ENCODE data around the gene NMRAL1. TPM values are rescaled to one million over a fixed set of nuclear protein-coding genes. Genes with fewer than 3 reads are reported as not detected.

NMRAL1 gene
- polyA plus RNA-seq (ENCODE audit: low read depth in 6 of 6): 10 to 100 TPM; 18.1 to 50.9 (median 31.6) TPM

- H3K4me1 Mint-ChIP-seq: peaks cover 21 to 53% (median 37%) of the 10 kb centered on the region in 3 donors
- peaks cover 0 to 3% (median 0%) of the 10 kb centered on the region in 7 donors for H3K9me3 Mint-ChIP-seq
- peak; percentile 47 to 49 for ATAC-seq (ENCODE audit: low read depth in 2 of 2)
- DNase-seq: peak; percentile 81
- H3K27me3 Mint-ChIP-seq: no peaks in the 10 kb centered on the region
- peak within 1 kb of the TSS; percentile 82 to 93 (median 88) for H3K4me3 Mint-ChIP-seq
- no peaks in the 10 kb centered on the region for H3K36me3 Mint-ChIP-seq
- peak within 1 kb of the TSS; percentile 49 to 92 (median 78) for H3K27ac Mint-ChIP-seq
Observed at GRCh38 chr16:4474192-4474961, at the start of gene NMRAL1. NMRAL1 (minus strand) TSS chr16:4474625; CDS start chr16:4474132, 493 bp downstream.

- DNase-seq: no peak
- peaks cover 11 to 15% (median 11%) of the 10 kb centered on the region in 3 donors for H3K4me1 Mint-ChIP-seq
Observed at GRCh38 chr16:4523686-4524085, 49.3 kb upstream of the NMRAL1 start.

GRCh38 chr16:4522051-4522581, 47.7 kb upstream of the NMRAL1 start:
- Mint-ChIP-seq H3K36me3 (no peaks in the 10 kb centered on the region), H3K9me3 (no peaks in the 10 kb centered on the region), H3K4me1 (peaks cover 7 to 15% (median 10%) of the 10 kb centered on the region in 3 donors), H3K27me3 (no peaks in the 10 kb centered on the region), H3K4me3 (no peak overlapping the region), H3K27ac (no peak overlapping the region)
- ATAC-seq (ENCODE audit: low read depth in 2 of 2) (no peak), DNase-seq (no peak)

More at GRCh38 chr16:4523686-4524085, 49.3 kb upstream of the NMRAL1 start:
- peak overlapping the region in 1 of 6 donors; percentile 39 for H3K27ac Mint-ChIP-seq
- H3K9me3 Mint-ChIP-seq: peaks cover 0 to 2% (median 0%) of the 10 kb centered on the region in 7 donors
- H3K4me3 Mint-ChIP-seq: no peak overlapping the region
- no peaks in the 10 kb centered on the region for H3K36me3 Mint-ChIP-seq
- H3K27me3 Mint-ChIP-seq: no peaks in the 10 kb centered on the region
- no peak for ATAC-seq (ENCODE audit: low read depth in 2 of 2)

GRCh38 chr16:4520913-4521312, 46.5 kb upstream of the NMRAL1 start:
- ATAC-seq (ENCODE audit: low read depth in 2 of 2): no peak
- no peak overlapping the region for H3K4me3 Mint-ChIP-seq
- DNase-seq: no peak
- H3K27me3 Mint-ChIP-seq: no peaks in the 10 kb centered on the region
- peaks cover 7 to 14% (median 11%) of the 10 kb centered on the region in 3 donors for H3K4me1 Mint-ChIP-seq
- no peaks in the 10 kb centered on the region for H3K36me3 Mint-ChIP-seq
- no peak overlapping the region for H3K27ac Mint-ChIP-seq
- no peaks in the 10 kb centered on the region for H3K9me3 Mint-ChIP-seq

GRCh38 chr16:4519274-4520058, 45.0 kb upstream of the NMRAL1 start:
- DNase-seq: no peak
- Mint-ChIP-seq H3K9me3 (no peaks in the 10 kb centered on the region), H3K27me3 (no peaks in the 10 kb centered on the region), H3K4me1 (peaks cover 21 to 26% (median 25%) of the 10 kb centered on the region in 3 donors), H3K27ac (peak overlapping the region in 1 of 6 donors; percentile 65), H3K36me3 (no peaks in the 10 kb centered on the region), H3K4me3 (no peak overlapping the region)
- ATAC-seq (ENCODE audit: low read depth in 2 of 2): no peak

- H3K4me1 Mint-ChIP-seq: peaks cover 22 to 29% (median 25%) of the 10 kb centered on the region in 3 donors
- H3K36me3 Mint-ChIP-seq: no peaks in the 10 kb centered on the region
Observed at GRCh38 chr16:4517812-4518680, 43.6 kb upstream of the NMRAL1 start.

GRCh38 chr16:4515611-4516233, 41.3 kb upstream of the NMRAL1 start:
- H3K9me3 Mint-ChIP-seq: no peaks in the 10 kb centered on the region
- H3K27ac Mint-ChIP-seq: peak overlapping the region; percentile 67 to 92 (median 86)
- peak overlapping the region; percentile 24 to 82 (median 53) for H3K4me3 Mint-ChIP-seq
- H3K36me3 Mint-ChIP-seq: peaks cover 0 to 5% of the 10 kb centered on the region in 2 donors
- peaks cover 26 to 34% (median 29%) of the 10 kb centered on the region in 3 donors for H3K4me1 Mint-ChIP-seq
- no peaks in the 10 kb centered on the region for H3K27me3 Mint-ChIP-seq
- DNase-seq (peak; percentile 61), ATAC-seq (ENCODE audit: low read depth in 2 of 2) (peak; percentile 83 to 84)

More at GRCh38 chr16:4517812-4518680, 43.6 kb upstream of the NMRAL1 start:
- H3K4me3 Mint-ChIP-seq: no peak overlapping the region
- H3K27ac Mint-ChIP-seq: peak overlapping the region in 1 of 6 donors; percentile 15
- no peaks in the 10 kb centered on the region for H3K9me3 Mint-ChIP-seq
- no peak for DNase-seq
- no peaks in the 10 kb centered on the region for H3K27me3 Mint-ChIP-seq
- ATAC-seq (ENCODE audit: low read depth in 2 of 2): no peak

- Mint-ChIP-seq H3K36me3 (peaks cover 0 to 15% of the 10 kb centered on the region in 2 donors), H3K27ac (peak overlapping the region; percentile 67 to 92 (median 90)), H3K9me3 (no peaks in the 10 kb centered on the region), H3K4me3 (peak overlapping the region in 4 of 8 donors; percentile 20 to 82 (median 58)), H3K27me3 (no peaks in the 10 kb centered on the region), H3K4me1 (peaks cover 26 to 34% (median 29%) of the 10 kb centered on the region in 3 donors)
- ATAC-seq (ENCODE audit: low read depth in 2 of 2) (no peak), DNase-seq (no peak)
Observed at GRCh38 chr16:4514606-4515005, 40.2 kb upstream of the NMRAL1 start.

GRCh38 chr16:4513881-4514280, 39.5 kb upstream of the NMRAL1 start:
- H3K4me3 Mint-ChIP-seq: no peak overlapping the region

GRCh38 chr16:4513086-4513860, 38.8 kb upstream of the NMRAL1 start:
- Mint-ChIP-seq H3K9me3 (no peaks in the 10 kb centered on the region), H3K27ac (peak overlapping the region in 3 of 6 donors; percentile 20 to 88 (median 86)), H3K4me3 (no peak overlapping the region), H3K4me1 (peaks cover 26 to 32% (median 29%) of the 10 kb centered on the region in 3 donors), H3K27me3 (no peaks in the 10 kb centered on the region), H3K36me3 (peaks cover 0 to 15% of the 10 kb centered on the region in 2 donors)
- DNase-seq: no peak
- ATAC-seq (ENCODE audit: low read depth in 2 of 2): no peak

More at GRCh38 chr16:4513881-4514280, 39.5 kb upstream of the NMRAL1 start:
- Mint-ChIP-seq H3K27ac (peak overlapping the region in 3 of 6 donors; percentile 79 to 92 (median 86)), H3K9me3 (no peaks in the 10 kb centered on the region), H3K27me3 (no peaks in the 10 kb centered on the region), H3K36me3 (peaks cover 0 to 15% of the 10 kb centered on the region in 2 donors), H3K4me1 (peaks cover 26 to 34% (median 29%) of the 10 kb centered on the region in 3 donors)
- DNase-seq (no peak), ATAC-seq (ENCODE audit: low read depth in 2 of 2) (no peak)

GRCh38 chr16:4512473-4512872, 38.0 kb upstream of the NMRAL1 start:
- no peak overlapping the region for H3K4me3 Mint-ChIP-seq
- H3K36me3 Mint-ChIP-seq: peaks cover 0 to 15% of the 10 kb centered on the region in 2 donors
- H3K27me3 Mint-ChIP-seq: no peaks in the 10 kb centered on the region
- peaks cover 26 to 38% (median 29%) of the 10 kb centered on the region in 3 donors for H3K4me1 Mint-ChIP-seq
- no peak for DNase-seq
- H3K27ac Mint-ChIP-seq: peak overlapping the region in 5 of 6 donors; percentile 29 to 90 (median 54)
- H3K9me3 Mint-ChIP-seq: no peaks in the 10 kb centered on the region
- ATAC-seq (ENCODE audit: low read depth in 2 of 2): no peak
